Stimulated activated CD4-positive, alpha-beta T cell treated with anti-CD3 and anti-CD28 coated beads, Interleukin-2, amount 100 ng/mL, for 4 hours (primary cell): ENCODE measurements around the gene COL15A1.
"Not testable (repeated sequence)": the region's sequence is repeated elsewhere in the genome, so short reads cannot be mapped to it uniquely, and the experiment has no call there.

Source experiments
- DNase-seq: peaks from one replicate; pipeline ENCODE4 v3.0.0-alpha.2; 2020; ENCODE audit warnings: low read depth

The COL15A1 gene

DNA sequence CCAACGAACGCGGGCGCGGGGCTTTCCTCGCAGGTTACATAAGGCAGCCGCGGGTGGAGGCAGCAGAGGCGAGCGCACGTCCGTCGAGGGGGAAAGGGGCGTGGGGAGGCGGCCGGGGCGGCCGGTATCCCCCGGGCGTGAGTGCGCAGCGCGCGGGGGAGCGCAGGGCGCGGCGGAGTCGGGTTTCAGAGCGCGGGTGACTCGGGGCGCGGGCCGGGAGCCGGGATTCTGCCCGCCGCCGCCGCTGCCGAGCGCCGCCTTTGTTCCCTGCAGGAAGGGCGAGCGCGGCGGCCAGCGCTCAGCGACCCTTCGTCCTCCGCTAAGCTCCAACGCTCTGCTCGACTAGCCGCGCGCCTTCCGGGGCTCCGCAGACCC lies at the start of gene COL15A1:
Gene COL15A1 (plus strand): TSS at position 226 of the 375 bp plus-strand sequence. CDS start 155 bp downstream, outside the sequence.
- no peak for DNase-seq

GRCh38 chr9:98894171-98894570 lies 49.5 kb upstream of the COL15A1 start:
- no peak for DNase-seq

DNA sequence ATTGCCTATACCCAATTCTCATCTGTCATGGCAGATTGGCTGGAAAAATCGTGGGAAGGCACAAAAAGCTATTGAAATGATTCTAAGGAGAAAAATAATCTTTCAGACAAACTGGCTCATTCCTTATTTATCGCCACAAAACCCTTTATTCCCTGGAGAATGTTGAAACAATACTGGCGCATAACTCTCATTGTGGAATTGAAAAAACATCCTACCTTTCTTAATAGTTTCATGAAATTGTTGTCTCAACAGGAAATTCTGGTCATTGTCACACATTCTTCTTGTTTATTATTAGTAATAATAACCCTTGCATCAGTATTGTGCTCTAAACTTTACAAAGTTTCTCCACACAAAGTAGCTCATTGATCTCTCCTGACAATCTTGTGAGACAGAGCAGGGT lies 48.9 kb upstream of the COL15A1 start:
- no peak for DNase-seq

DNA sequence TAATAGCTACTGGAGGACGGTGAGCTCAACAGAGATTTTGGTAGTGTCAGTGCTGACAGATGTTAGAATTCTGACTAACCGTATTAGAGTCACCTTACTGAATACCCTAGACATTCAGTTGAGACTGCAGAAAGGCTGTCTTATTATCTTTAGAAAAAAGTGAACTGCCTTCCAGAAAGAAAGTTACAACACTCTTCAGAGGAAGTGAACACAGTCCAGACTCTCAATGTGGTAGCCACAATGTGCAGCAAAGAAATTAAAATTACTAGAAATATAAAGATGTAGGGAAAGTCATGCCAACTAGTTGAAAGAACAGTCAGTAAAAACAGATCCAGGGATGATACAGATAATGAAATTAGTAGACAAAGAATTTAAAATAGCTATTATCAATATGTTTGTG lies 47.1 kb upstream of the COL15A1 start:
- no peak for DNase-seq

GRCh38 chr9:98897745-98898144 lies 46.0 kb upstream of the COL15A1 start:
- no peak for DNase-seq

GRCh38 chr9:98899408-98900056 lies 44.2 kb upstream of the COL15A1 start:
- no peak for DNase-seq

DNA sequence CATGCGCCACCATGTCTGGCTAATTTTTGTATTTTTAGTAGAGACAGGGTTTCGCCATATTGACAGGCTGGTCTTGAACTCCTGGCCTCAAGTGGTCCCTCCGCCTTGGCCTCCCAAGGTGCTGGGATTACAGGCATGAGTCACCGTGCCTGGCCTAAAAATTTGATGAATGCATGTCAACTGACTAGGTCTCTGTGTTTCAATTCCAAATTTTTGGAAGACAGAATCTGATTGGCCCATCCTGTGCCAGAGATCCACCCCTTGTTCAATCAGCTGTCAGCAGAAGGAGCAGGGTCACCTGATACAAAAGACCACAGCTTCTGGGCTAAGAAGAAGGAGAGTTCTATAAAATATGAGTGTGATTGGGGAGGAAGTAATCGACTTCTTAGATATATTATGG lies 43.5 kb upstream of the COL15A1 start:
- no peak for DNase-seq

DNA sequence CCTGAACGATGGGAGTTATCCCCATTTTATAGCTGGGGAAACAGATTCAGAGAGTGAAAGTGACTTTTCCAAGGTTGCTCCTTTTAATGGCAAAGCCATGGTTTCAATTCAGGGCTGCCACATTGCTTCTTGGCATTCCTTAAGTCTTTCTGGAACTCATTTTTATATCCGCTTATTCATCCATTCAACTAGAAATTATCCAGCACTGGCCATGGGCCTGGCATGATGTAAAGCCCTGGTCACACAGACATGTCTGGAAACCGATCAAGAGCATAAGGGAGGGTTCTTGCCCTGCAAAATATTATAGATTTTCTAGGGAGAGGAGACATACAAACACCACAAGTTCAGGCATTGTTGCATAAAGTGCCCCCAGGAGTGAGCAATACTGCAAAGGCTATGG lies 43.0 kb upstream of the COL15A1 start:
- DNase-seq, result no peak

DNA sequence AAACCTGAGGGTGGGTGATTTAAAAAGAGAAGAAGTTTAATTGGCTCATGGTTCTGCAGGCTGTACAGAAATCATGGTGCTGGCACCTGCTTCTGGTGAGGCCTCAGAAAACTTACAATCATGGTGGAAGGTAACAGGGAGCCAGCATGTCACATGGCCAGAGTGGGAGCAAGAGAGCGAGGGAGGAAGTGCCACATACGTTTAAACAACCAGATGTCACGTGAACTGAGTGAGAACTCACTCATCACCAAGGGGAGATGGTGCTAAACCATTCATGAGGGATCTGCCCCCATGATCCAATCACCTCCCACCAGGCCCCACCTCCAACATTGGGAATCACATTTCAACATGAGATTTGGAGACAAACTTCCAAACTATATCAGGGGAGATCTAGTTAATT lies 41.9 kb upstream of the COL15A1 start:
- not testable (repeated sequence) for DNase-seq

- DNase-seq, result no peak
Observed at GRCh38 chr9:98902516-98902915, 41.2 kb upstream of the COL15A1 start.

- no peak for DNase-seq
Observed at GRCh38 chr9:98902925-98903324, 40.8 kb upstream of the COL15A1 start.

DNA sequence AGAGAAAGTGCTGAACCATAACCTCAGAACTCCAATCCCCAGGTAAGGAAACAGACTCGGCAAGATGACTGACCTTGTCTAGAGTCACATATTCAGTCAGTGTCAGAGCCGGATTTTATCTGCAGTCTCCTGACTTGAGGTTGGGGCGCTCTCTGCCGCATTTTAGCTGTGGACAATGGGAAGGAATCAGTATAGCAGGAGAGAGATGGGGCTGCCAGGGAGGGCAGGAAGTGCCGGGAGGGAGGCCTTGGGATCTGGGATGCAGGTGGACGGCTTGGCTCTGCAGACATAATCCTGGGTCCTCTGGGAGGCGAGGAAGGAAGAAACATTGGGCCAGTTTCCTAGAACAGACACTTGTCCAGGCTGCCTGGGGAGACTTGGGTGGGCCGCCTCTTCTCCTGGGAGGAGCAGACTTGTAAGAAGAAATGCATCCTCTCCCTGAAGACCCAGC lies 39.7 kb upstream of the COL15A1 start:
- no peak for DNase-seq

GRCh38 chr9:98905015-98905414 lies 38.7 kb upstream of the COL15A1 start:
- DNase-seq, result no peak

- no peak for DNase-seq
Observed at GRCh38 chr9:98906273-98907040, 37.2 kb upstream of the COL15A1 start.

DNA sequence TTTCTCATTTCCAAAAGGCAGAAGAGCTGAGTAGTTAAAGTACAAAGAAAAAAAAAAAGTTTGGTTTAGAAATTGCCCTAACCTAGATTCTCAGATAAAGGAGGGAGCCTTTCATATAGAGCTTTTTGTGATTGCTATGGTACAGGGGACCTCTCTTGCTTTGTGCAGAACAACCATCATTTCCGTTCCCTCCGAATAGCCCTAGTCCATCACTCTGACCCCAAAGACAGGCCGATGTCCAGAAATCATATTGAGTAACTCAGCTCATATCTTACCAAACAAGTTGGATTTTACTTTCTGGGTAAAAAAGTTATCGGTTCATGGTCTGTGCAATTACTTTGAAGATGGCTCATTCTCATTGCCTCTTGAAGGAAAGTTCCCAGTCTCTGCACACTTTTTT lies 36.7 kb upstream of the COL15A1 start:
- DNase-seq, result no peak

DNA sequence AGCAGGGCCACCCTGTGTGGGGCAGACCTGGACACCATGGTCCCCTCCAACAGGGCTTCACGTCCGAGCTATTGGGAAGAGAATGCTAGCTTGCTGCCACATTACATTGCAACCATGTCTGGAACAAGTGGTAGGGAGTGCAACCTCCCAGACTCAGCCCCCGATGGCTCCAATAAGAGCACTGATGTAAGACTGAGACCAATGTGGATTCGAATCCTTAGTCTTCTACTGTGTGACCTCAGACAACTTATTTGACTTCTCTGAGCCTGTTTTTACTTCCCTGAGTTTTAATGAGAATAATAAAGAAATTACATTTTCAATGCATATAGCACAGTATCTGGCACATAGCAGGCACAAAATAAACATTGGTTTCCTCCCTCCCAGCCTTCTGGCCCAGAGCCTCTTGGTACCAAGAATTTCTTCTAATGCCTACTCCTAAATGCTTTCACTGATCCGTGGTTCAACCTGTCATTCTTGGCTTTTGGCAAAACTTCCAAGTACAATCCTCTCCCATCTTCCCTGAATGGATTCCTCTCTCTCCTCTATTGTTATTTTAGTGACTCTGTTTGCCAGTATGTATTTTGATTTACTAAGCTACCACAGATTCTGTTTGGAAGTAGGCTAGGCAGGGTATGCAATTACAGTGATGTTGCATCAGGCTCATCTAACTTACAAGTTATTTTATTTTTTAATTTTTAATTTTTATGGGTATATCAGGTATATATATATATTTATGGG lies 34.6 kb upstream of the COL15A1 start:
- no peak for DNase-seq

DNA sequence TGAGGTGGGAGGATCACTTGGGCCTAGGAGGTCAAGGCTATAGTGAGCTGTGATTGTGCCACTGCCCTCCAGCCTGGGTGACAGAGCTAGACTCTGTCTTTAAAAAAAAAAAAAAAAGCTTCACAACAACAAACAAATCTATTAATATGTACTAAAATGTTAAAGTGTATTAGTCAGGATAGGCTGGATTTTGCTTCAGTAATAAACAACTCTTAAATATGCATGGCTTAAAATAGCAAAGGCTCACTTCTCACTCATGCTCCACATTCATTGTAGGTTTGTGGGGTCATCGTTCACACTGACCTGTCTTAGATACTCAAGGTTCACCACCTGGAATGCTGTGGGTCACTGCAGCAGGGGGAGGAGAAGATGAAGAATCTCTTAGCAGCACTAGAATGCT lies 33.8 kb upstream of the COL15A1 start:
- DNase-seq, result no peak

DNA sequence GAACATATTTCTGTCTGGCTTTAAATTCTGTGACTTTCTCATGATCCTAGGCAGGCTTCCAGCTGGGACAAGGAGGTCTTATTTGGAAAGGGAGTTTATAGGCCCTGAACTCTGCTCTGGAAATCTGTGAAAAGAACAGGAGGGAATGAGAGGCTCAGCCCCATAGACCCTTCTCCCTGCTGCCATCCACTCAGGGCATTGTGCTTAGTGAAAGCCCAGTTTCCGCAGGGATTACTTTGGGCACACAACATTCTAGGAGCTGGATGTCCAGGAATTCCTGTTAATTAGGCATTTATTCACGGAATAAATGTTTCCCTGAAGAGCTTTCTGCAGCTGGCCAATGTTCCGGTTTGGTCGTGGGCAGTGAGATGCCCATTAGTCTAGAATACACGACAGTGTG lies 32.7 kb upstream of the COL15A1 start:
- DNase-seq, result no peak

DNA sequence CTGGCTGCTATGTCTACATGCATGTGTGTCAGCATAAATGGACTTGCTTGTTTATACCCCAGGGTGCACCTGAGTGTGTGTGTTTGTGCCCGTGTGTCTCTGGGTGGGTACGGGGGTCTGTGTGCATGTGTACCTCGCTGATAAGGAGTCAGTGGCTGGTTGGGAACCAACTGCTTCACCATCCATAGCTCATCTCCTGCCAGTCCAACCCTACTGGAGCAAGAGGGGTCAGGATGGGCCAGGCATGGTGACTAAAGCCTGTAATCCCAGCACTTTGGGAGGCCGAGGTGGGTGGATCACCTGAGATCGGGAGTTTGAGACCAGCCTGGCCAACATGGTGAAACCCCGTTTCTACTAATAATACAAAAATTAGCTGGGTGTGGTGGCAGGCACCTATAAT lies 32.0 kb upstream of the COL15A1 start:
- DNase-seq, result not testable (repeated sequence)

DNA sequence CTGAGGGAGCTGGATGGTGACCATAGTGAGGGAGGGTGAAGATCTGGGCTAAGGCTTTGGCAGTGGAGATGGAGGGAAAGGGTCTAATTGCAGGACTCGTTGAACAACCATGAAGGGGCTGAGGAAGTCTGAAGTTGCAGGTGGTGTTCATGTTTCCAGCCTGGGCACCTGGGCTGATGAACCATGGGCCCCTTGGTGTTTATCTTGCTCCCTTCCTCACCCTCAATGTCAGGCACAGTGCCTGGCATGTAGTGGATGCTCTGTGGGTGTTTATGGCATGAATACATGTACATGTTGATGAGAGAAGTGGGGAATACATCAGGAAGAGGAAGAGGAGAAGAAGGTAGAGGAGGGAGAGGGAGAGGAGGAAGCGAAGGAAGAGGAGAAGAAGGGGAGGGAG lies 31.3 kb upstream of the COL15A1 start:
- DNase-seq, result no peak

DNA sequence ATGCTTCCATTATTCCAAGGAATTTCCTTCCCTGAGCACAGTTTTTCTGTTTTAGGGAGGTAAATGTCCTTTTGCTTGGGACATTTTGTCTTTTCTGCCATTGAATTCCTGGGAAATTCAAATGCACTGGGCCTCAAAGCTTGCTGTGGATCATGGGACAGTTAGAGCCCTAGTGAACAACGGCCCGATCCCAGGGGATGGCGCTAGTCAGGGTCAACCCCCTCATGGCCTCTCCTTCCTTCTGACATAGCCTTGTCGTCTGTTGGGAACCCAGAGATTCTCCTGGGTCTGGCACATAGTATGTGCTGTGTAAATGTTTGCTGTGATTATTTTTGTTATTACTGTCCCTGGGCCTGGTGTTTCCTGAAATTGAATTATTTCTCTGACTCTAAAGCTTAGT lies 30.7 kb upstream of the COL15A1 start:
- DNase-seq, result no peak

GRCh38 chr9:98913705-98914104 lies 30.0 kb upstream of the COL15A1 start:
- DNase-seq, result no peak

DNA sequence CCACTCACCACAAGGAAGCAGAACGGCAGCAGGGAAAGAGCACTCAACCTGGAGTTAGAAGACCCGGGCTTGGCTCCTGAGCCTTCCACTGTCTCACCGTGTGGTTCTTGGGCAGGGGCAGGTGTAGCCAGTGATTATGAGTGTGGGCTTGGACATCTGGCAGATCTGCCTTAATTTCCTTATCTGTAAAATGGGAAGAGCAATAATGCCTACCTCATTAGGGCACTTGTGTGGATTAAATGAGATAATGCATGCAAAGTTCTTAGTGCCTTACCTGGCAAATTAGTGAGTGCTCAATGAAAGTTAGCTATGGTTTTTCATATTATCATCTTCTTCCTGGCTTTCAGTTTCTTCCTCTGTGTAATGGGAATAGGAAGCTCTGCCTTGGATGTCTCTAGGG lies 28.1 kb upstream of the COL15A1 start:
- DNase-seq, result no peak
